ENCODE measurements around the gene SMAD6. TPM values are rescaled to one million over a fixed set of nuclear protein-coding genes. Genes with fewer than 3 reads are reported as not detected.

The SMAD6 gene
- total and polyA plus RNA-seq, 10 of the 15 experiments (the other 5 are each of a cell fraction or from before 2014, with no cell fraction given): under 0.01 to 0.10 (median 0.03) TPM; not detected in 7

DNA sequence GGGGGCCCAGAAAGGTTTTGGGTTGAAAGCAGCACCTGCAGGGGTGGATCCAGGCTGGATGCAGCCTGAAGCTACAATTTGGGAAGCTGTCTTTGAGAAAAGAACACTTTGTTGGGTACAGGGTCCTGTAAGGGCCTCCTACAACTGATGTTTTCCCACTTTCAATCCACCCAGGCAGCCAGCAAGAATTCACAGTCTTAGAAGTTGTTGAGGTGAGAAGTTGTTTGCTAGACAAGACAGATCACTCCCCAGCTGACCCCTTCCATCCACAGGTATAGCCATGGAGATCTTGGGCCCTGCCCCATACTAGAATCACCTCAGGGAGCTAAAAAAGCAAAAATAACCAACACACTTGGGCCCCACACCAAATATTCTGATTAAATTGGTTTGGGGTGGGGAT lies 10.3 kb upstream of the SMAD6 start:
- DNase-seq (ENCODE audit: low read depth, low spot score): no peak
- no TSS peak for BruUV-seq (replicated peaks)
- no peaks in the 10 kb centered on the region for H3K9me3 ChIP-seq (replicated peaks; ENCODE audit: control insufficient read depth, insufficient read depth, low read length)

More for the DNA sequence above, 10.3 kb upstream of the SMAD6 start:
- no peak for TF ChIP-seq SRF (IDR thresholded peaks at IDR 0.05; ENCODE audit: low read depth in 2 of 2, low read length in 2 of 2)
- TF ChIP-seq ZNF592 (IDR thresholded peaks at IDR 0.05): no peak
- no peak for TF ChIP-seq MYC (IDR thresholded peaks at IDR 0.05; ENCODE audit: insufficient read depth, insufficient read length, insufficient replicate concordance, low read length, severe bottlenecking)
- TF ChIP-seq POU2F2 (IDR thresholded peaks at IDR 0.05; ENCODE audit: borderline replicate concordance, low read depth, low read length): no peak
- no peak for TF ChIP-seq LARP7 (IDR thresholded peaks at IDR 0.05)
- no peak for TF ChIP-seq ZNF622 (IDR thresholded peaks at IDR 0.05)
- SMC1A ChIA-PET (ENCODE audit: uncharacterized antibody, unreplicated experiment): interaction anchor here (1.1 kb wide), 1 partner anchor 73 kb away, joined by 4 read pairs; no protein-coding TSS in a partner anchor
- no peaks in the 10 kb centered on the region for H3K27me3 ChIP-seq (replicated peaks in 1 of 2; ENCODE audit: control insufficient read depth in 2 of 2, insufficient read depth in 2 of 2, low read length in 1 of 2)
- no peak for FAIRE-seq
- ATAC-seq: no peak
- CTCF ChIA-PET: interaction anchor here (1.2 kb wide), 1 partner anchor 9 kb away, joined by 3 read pairs; no protein-coding TSS in a partner anchor
- H3K4me3 ChIP-seq: no peak overlapping the region
- no peak overlapping the region for H3K9ac ChIP-seq (ENCODE audit: control insufficient read depth, insufficient read depth, low read length)
- H4K20me1 ChIP-seq (ENCODE audit: control insufficient read depth, insufficient read depth): no peaks in the 10 kb centered on the region
- no peaks in the 10 kb centered on the region for H3K79me2 ChIP-seq (ENCODE audit: control insufficient read depth, insufficient read depth, low read length)
- H3K36me3 ChIP-seq (ENCODE audit: control insufficient read depth in 2 of 2, insufficient read depth in 2 of 2, low read length in 1 of 2): no peaks in the 10 kb centered on the region
- H3K27ac ChIP-seq (ENCODE audit: control insufficient read depth, insufficient read depth): no peak overlapping the region
- H3K4me2 ChIP-seq (ENCODE audit: control insufficient read depth, insufficient read depth): no peak overlapping the region
- POLR2A ChIA-PET: no interaction called here
- no peak overlapping the region for H2AFZ ChIP-seq (ENCODE audit: control insufficient read depth, low read depth, low read length)
- intact Hi-C loops (cut with micrococcal nuclease; ENCODE audit: unreplicated experiment): loop anchor here (10.0 kb wide), 1 partner anchor 163 kb away; no protein-coding TSS in a partner anchor
- in situ Hi-C loops (cut with MboI): no loop called here
- RAD21 ChIA-PET (ENCODE audit: unreplicated experiment): no interaction called here
- peaks cover 8% of the 10 kb centered on the region for H3K4me1 ChIP-seq (ENCODE audit: control insufficient read depth, insufficient read depth, low read length)

Data from GM12878 (cell line).